Keratinocyte (primary cell): ENCODE data around the gene QSOX2. TPM values are rescaled to one million over a fixed set of nuclear protein-coding genes. Genes with fewer than 3 reads are reported as not detected.

Experiments used
- DNase-seq: peaks from one replicate; pipeline ENCODE4 v3.0.0-alpha.2; 2011; ENCODE audit warnings: low read depth, missing footprints, low spot score
- FAIRE-seq: peaks from 2 replicates; lab custom pipeline; 2011; peaks lifted over from hg19 to GRCh38; lab: Jason Lieb, UNC
- H2AFZ ChIP-seq: 2 replicates; pipeline ENCODE4 v1.6.0; 2012; ENCODE audit warnings: low read length, control low read depth, inconsistent platforms; ENCODE audit not compliant: control insufficient read depth
- H3K27ac ChIP-seq: 2 replicates; pipeline ENCODE4 v1.5.1; 2011; ENCODE audit warnings: low read length; ENCODE audit not compliant: control insufficient read depth, insufficient read depth
- H3K27me3 ChIP-seq: 3 replicates; pipeline ENCODE4 v1.6.0; 2011; ENCODE audit warnings: low read length; ENCODE audit not compliant: control insufficient read depth, insufficient read depth; ENCODE audit errors: extremely low read depth
- H3K36me3 ChIP-seq, 2 experiments: 2 replicates in 1 of 2; 3 replicates in 1 of 2; pipeline ENCODE4 v1.5.1; 2011; ENCODE audit warnings: low read length in 2 of 2, mild to moderate bottlenecking in 1 of 2; ENCODE audit not compliant: control insufficient read depth in 2 of 2, insufficient read depth in 2 of 2; ENCODE audit errors: extremely low read depth in 1 of 2
- H3K4me1 ChIP-seq: 3 replicates; pipeline ENCODE4 v1.5.1; 2011; ENCODE audit warnings: low read length; ENCODE audit not compliant: control insufficient read depth, insufficient read depth; ENCODE audit errors: extremely low read depth
- H3K4me2 ChIP-seq: 3 replicates; pipeline ENCODE4 v1.6.0; 2011; ENCODE audit warnings: low read depth, low read length; ENCODE audit not compliant: control insufficient read depth, insufficient read depth; ENCODE audit errors: extremely low read depth
- H3K4me3 ChIP-seq, 3 experiments: fragments of 200-600 bp in 1 of 3; sonication (generic) in 1 of 3; 2 replicates in 2 of 3; 3 replicates in 1 of 3; pipeline ENCODE4 v1.5.1; 2011 to 2016; ENCODE audit warnings: low read length in 3 of 3, mild to moderate bottlenecking in 3 of 3, control low read depth in 2 of 3, inconsistent platforms in 1 of 3, low read depth in 1 of 3, mixed read lengths in 1 of 3, mixed run types in 1 of 3, moderate library complexity in 1 of 3; ENCODE audit not compliant: control insufficient read depth in 2 of 3, insufficient read depth in 2 of 3; ENCODE audit errors: extremely low read depth in 1 of 3
- H3K79me2 ChIP-seq: 2 replicates; pipeline ENCODE4 v1.6.0; 2012; ENCODE audit warnings: low read length; ENCODE audit not compliant: control insufficient read depth, insufficient read depth
- H3K9ac ChIP-seq: 3 replicates; pipeline ENCODE4 v1.6.0; 2011; ENCODE audit warnings: low read length; ENCODE audit not compliant: control insufficient read depth, insufficient read depth; ENCODE audit errors: extremely low read depth
- H3K9me1 ChIP-seq: 3 replicates; pipeline ENCODE4 v1.6.0; 2011; ENCODE audit warnings: low read length; ENCODE audit not compliant: control insufficient read depth, insufficient read depth; ENCODE audit errors: extremely low read depth
- H3K9me3 ChIP-seq: 2 replicates; pipeline ENCODE4 v1.5.1; 2012; ENCODE audit warnings: low read depth, low read length; ENCODE audit not compliant: control insufficient read depth
- H4K20me1 ChIP-seq: 3 replicates; pipeline ENCODE4 v1.6.0; 2011; ENCODE audit warnings: low read length; ENCODE audit not compliant: control insufficient read depth, insufficient read depth; ENCODE audit errors: extremely low read depth
- CTCF ChIP-seq, 3 experiments: IDR thresholded peaks in 1 of 3; conservative IDR thresholded peaks in 1 of 3; optimal IDR thresholded peaks in 1 of 3; 2 replicates in 2 of 3; 3 replicates in 1 of 3; pipeline versions ENCODE3 to v1.5.1; 2011; ENCODE audit warnings: low read length in 3 of 3, mild to moderate bottlenecking in 3 of 3, moderate library complexity in 2 of 3, control low read depth in 1 of 3, inconsistent platforms in 1 of 3; ENCODE audit not compliant: insufficient read depth in 2 of 3; ENCODE audit errors: extremely low read depth in 1 of 3
- EZH2 ChIP-seq: IDR thresholded peaks from one replicate; pipeline ENCODE4 v1.6.1; 2012; ENCODE audit warnings: inconsistent platforms, mild to moderate bottlenecking, low read length, moderate library complexity
- dilution Hi-C: fragments of 300-500 bp; cut with MboI; formaldehyde crosslinking; loops from one replicate; pipeline ENCODE4 v1.7.0; 2020; ENCODE audit warnings: low sequenced_read_pairs; ENCODE audit not compliant: extremely low pct_ligation_motif_present
- polyA plus RNA-seq, 5 experiments: library from polyadenylated mRNA; depleted of rRNA in 3 of 5; stranded (reverse) in 3 of 5; stranded (forward) in 1 of 5; unstranded in 1 of 5; fragments of >200 nt; gene quantifications; 1 replicate in 1 of 5; 2 replicates in 3 of 5; 3 replicates in 1 of 5; pipeline versions ENCODE4 v1.2.1 to v1.2.3, GENCODE V29; 2011 to 2012; ENCODE audit warnings: missing spikeins in 2 of 5, low read depth in 1 of 5, low replicate concordance in 1 of 5

The QSOX2 gene
- polyA plus RNA-seq, 1 donor (not counting 4 experiments of a cell fraction or from before 2014, with no cell fraction given): 11.9 TPM

GRCh38 chr9:136261686-136262430 lies 16.2 kb upstream of the QSOX2 start:
- no peak overlapping the region for H3K4me2 ChIP-seq
- H3K79me2 ChIP-seq: no peaks in the 10 kb centered on the region
- no peaks in the 10 kb centered on the region for H3K9me3 ChIP-seq
- FAIRE-seq (no peak), DNase-seq (no peak)
- H3K36me3 ChIP-seq: no peaks in the 10 kb centered on the region
- H3K4me3 ChIP-seq: no peak overlapping the region
- H3K9ac ChIP-seq: no peak overlapping the region
- H3K4me1 ChIP-seq: no peaks in the 10 kb centered on the region
- no peak for TF ChIP-seq EZH2
- TF ChIP-seq CTCF (optimal IDR thresholded peaks at IDR 0.05 in 1 of 3, IDR thresholded peaks at IDR 0.05 in 1 of 3, conservative IDR thresholded peaks at IDR 0.05 in 1 of 3; ENCODE audit: extremely low read depth in 1 of 3, insufficient read depth in 2 of 3, low read length in 3 of 3): no peak
- no peak overlapping the region for H2AFZ ChIP-seq
- no peaks in the 10 kb centered on the region for H3K9me1 ChIP-seq
- H4K20me1 ChIP-seq: no peaks in the 10 kb centered on the region
- H3K27ac ChIP-seq: no peak overlapping the region
- dilution Hi-C loops: no loop called here
- peaks cover 20% of the 10 kb centered on the region for H3K27me3 ChIP-seq

DNA sequence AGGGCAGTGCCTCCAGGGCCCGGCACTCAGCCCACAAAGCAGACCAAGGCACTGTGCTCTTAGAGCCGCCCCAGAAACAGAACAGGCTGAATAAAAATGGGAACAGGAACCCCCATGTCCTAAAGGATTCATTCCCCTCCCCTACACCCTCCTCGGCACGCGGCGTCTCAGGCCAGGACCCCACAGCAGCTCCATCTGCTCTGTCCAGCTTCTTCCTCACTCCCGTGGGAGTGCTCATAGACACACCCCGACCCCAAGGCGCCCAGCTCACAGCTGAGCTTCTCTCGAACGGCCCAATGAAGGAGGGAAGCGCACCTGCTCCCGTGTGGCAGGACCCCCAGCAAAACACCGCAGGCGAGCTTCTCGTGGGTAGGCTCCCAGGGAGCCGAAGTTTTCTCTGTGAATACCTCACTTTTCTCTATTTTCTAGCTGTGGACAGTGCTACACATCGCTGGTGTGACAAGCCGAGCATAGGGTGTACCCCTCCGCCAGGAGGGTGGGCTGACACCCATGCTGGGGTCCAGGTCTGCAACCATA lies 15.4 kb upstream of the QSOX2 start:
- DNase-seq: no peak
- H2AFZ ChIP-seq: no peak overlapping the region
- H3K4me3 ChIP-seq: no peak overlapping the region
- no peaks in the 10 kb centered on the region for H3K79me2 ChIP-seq
- dilution Hi-C loops: no loop called here
- H3K27ac ChIP-seq: no peak overlapping the region
- no peaks in the 10 kb centered on the region for H4K20me1 ChIP-seq
- H3K4me1 ChIP-seq: no peaks in the 10 kb centered on the region
- H3K27me3 ChIP-seq: peaks cover 20% of the 10 kb centered on the region
- no peaks in the 10 kb centered on the region for H3K36me3 ChIP-seq
- H3K4me2 ChIP-seq: no peak overlapping the region
- H3K9me1 ChIP-seq: no peaks in the 10 kb centered on the region
- H3K9me3 ChIP-seq: no peaks in the 10 kb centered on the region
- TF ChIP-seq EZH2 (no peak), CTCF (optimal IDR thresholded peaks at IDR 0.05 in 1 of 3, IDR thresholded peaks at IDR 0.05 in 1 of 3, conservative IDR thresholded peaks at IDR 0.05 in 1 of 3; ENCODE audit: extremely low read depth in 1 of 3, insufficient read depth in 2 of 3, low read length in 3 of 3) (no peak)
- FAIRE-seq: no peak
- H3K9ac ChIP-seq: no peak overlapping the region
